Neural cell (in vitro differentiated cells): ENCODE measurements around the gene ZBP1.

Source experiments
- EP300 ChIP-seq: fragments of 450-650 bp; conservative IDR thresholded peaks from 2 replicates; pipeline ENCODE4 v1.6.1; 2014; ENCODE audit warnings: antibody characterized with exemption, mild to moderate bottlenecking, moderate library complexity; ENCODE audit not compliant: poor library complexity, severe bottlenecking
- EZH2 ChIP-seq: fragments of 200-600, 300-800 bp; shearing (Covaris generic), sonication (generic); IDR thresholded peaks from 2 replicates; pipeline ENCODE4 v1.6.1; 2014; ENCODE audit warnings: antibody characterized with exemption, low read length, borderline replicate concordance, mild to moderate bottlenecking; ENCODE audit not compliant: insufficient read depth, poor library complexity, severe bottlenecking
- POLR2AphosphoS5 ChIP-seq: IDR thresholded peaks from 2 replicates; pipeline ENCODE4 v1.6.1; 2012
- TAF1 ChIP-seq: IDR thresholded peaks from 2 replicates; pipeline ENCODE4 v1.6.1; 2012; ENCODE audit warnings: low read depth
- TF ChIP-seq, protein P1 (sequence below): IDR thresholded peaks from 2 replicates; pipeline ENCODE4 v1.6.1; 2012; ENCODE audit warnings: borderline replicate concordance
- TF ChIP-seq, protein P2 (sequence below): fragments of 450-650 bp; IDR thresholded peaks from 2 replicates; pipeline ENCODE4 v1.5.1; 2014; ENCODE audit warnings: antibody characterized with exemption, mild to moderate bottlenecking, moderate library complexity; ENCODE audit not compliant: poor library complexity, severe bottlenecking

DNA sequence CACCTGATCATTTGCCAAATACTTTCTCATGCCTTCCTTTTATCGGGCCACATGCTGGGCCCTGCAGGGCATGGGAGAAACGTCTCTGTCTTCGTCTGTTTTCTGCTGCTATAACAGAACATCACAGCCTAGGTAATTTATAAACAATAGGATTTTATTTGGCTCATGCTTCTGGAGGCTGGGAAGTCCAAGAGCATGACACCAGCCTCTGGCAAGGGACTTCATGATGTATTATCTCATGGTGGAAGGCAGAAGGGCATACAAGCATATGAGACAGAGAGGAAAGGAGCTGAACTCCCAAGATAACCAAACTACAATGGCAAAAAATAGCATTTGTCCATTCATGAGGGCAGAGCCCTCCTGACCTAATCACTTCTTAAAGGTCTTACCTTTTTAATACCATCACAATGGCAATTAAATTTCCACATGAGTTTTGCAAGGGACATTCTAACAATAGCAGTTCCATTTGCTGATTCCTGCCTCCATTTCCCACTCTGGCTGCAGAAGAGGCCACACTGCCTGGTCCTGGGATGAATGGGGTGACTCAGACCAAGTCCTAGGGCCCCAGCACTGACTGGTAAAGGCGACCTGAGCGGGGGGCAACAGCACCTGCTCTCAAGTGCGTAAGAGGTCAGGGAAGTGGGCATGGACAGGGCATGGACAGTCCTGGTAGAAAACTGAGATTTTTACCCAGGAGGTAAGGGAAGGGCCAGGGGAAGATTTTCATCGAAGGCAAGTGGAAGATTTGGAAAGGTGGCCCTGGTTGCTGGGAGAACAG, 5.1 kb upstream of the ZBP1 start:
- TF ChIP-seq, protein P1, sequence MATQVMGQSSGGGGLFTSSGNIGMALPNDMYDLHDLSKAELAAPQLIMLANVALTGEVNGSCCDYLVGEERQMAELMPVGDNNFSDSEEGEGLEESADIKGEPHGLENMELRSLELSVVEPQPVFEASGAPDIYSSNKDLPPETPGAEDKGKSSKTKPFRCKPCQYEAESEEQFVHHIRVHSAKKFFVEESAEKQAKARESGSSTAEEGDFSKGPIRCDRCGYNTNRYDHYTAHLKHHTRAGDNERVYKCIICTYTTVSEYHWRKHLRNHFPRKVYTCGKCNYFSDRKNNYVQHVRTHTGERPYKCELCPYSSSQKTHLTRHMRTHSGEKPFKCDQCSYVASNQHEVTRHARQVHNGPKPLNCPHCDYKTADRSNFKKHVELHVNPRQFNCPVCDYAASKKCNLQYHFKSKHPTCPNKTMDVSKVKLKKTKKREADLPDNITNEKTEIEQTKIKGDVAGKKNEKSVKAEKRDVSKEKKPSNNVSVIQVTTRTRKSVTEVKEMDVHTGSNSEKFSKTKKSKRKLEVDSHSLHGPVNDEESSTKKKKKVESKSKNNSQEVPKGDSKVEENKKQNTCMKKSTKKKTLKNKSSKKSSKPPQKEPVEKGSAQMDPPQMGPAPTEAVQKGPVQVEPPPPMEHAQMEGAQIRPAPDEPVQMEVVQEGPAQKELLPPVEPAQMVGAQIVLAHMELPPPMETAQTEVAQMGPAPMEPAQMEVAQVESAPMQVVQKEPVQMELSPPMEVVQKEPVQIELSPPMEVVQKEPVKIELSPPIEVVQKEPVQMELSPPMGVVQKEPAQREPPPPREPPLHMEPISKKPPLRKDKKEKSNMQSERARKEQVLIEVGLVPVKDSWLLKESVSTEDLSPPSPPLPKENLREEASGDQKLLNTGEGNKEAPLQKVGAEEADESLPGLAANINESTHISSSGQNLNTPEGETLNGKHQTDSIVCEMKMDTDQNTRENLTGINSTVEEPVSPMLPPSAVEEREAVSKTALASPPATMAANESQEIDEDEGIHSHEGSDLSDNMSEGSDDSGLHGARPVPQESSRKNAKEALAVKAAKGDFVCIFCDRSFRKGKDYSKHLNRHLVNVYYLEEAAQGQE: no peak
- TF ChIP-seq, protein P2, sequence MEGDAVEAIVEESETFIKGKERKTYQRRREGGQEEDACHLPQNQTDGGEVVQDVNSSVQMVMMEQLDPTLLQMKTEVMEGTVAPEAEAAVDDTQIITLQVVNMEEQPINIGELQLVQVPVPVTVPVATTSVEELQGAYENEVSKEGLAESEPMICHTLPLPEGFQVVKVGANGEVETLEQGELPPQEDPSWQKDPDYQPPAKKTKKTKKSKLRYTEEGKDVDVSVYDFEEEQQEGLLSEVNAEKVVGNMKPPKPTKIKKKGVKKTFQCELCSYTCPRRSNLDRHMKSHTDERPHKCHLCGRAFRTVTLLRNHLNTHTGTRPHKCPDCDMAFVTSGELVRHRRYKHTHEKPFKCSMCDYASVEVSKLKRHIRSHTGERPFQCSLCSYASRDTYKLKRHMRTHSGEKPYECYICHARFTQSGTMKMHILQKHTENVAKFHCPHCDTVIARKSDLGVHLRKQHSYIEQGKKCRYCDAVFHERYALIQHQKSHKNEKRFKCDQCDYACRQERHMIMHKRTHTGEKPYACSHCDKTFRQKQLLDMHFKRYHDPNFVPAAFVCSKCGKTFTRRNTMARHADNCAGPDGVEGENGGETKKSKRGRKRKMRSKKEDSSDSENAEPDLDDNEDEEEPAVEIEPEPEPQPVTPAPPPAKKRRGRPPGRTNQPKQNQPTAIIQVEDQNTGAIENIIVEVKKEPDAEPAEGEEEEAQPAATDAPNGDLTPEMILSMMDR: no peak
- TF ChIP-seq TAF1 (no peak), EZH2 (no peak), POLR2AphosphoS5 (no peak), EP300 (no peak)
